Measurements from ENCODE around the gene CFAP119.
"Not testable (repeated sequence)": the region's sequence is repeated elsewhere in the genome, so short reads cannot be mapped to it uniquely, and the experiment has no call there.

DNA sequence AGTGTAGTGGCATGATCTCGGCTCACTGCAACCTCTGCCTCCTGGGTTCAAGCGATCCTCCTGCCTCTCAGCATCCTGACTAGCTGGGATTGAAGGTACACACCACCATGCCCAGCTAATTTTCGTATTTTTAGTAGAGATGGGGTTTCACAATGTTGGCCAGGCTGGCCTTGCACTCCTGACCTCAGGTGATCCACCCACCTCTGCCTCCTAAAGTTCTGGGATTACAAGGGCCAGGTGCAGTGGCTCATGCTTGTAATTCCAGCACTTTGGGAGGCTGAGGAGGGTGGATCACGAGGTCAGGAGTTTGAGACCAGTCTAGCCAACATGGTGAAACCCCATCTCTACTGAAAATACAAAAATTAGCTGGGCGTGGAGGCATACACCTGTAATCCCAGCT, 47.8 kb upstream of the CFAP119 start:
- TF ChIP-seq, protein P1, sequence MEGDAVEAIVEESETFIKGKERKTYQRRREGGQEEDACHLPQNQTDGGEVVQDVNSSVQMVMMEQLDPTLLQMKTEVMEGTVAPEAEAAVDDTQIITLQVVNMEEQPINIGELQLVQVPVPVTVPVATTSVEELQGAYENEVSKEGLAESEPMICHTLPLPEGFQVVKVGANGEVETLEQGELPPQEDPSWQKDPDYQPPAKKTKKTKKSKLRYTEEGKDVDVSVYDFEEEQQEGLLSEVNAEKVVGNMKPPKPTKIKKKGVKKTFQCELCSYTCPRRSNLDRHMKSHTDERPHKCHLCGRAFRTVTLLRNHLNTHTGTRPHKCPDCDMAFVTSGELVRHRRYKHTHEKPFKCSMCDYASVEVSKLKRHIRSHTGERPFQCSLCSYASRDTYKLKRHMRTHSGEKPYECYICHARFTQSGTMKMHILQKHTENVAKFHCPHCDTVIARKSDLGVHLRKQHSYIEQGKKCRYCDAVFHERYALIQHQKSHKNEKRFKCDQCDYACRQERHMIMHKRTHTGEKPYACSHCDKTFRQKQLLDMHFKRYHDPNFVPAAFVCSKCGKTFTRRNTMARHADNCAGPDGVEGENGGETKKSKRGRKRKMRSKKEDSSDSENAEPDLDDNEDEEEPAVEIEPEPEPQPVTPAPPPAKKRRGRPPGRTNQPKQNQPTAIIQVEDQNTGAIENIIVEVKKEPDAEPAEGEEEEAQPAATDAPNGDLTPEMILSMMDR (IDR thresholded peaks at IDR 0.05; ENCODE audit: low read depth, low read length): not testable (repeated sequence)
- not testable (repeated sequence) for TF ChIP-seq EZH2phosphoT487 (IDR thresholded peaks at IDR 0.05; ENCODE audit: low read depth)
